Aorta (tissue), 5 donors: ENCODE results near the gene ZDHHC19. TPM values are rescaled to one million over a fixed set of nuclear protein-coding genes. Genes with fewer than 3 reads are reported as not detected.
A peak's percentile ranks its signal among the peaks of the same experiment; 100 is the strongest.

Experiments used
- ATAC-seq: fragments of 200-7000 bp; cut with Tn5 transposase; one replicate; pipeline ENCODE4 v1.9.1; 2022; ENCODE audit warnings: moderate library complexity; ENCODE audit not compliant: low FRiP score
- DNase-seq, 2 donors: peaks; one replicate each; pipeline ENCODE4 v3.0.0-alpha.2; 2020
- H3K27ac ChIP-seq, 2 donors: one replicate each; pipeline ENCODE4 v1.5.1; 2013; ENCODE audit warnings: low read length in 2 of 2, mild to moderate bottlenecking in 2 of 2, moderate library complexity in 2 of 2, control low read depth in 1 of 2, inconsistent platforms in 1 of 2, low read depth in 1 of 2
- H3K27me3 ChIP-seq, 2 donors: one replicate each; pipeline ENCODE4 v1.6.1; 2013; ENCODE audit warnings: control low read depth in 1 of 2, low read length in 1 of 2, mild to moderate bottlenecking in 1 of 2, moderate library complexity in 1 of 2; ENCODE audit not compliant: insufficient read depth in 2 of 2, control insufficient read depth in 1 of 2
- H3K36me3 ChIP-seq, 2 donors: one replicate each; pipeline ENCODE4 v1.6.1; 2013; ENCODE audit warnings: control low read depth in 1 of 2, low read length in 1 of 2, mild to moderate bottlenecking in 1 of 2; ENCODE audit not compliant: insufficient read depth in 2 of 2, control insufficient read depth in 1 of 2
- H3K4me1 ChIP-seq, 2 donors: one replicate each; pipeline ENCODE4 v1.6.1; 2013; ENCODE audit warnings: low read length in 2 of 2, control low read depth in 1 of 2, mild to moderate bottlenecking in 1 of 2, moderate library complexity in 1 of 2; ENCODE audit not compliant: insufficient read depth in 2 of 2, control insufficient read depth in 1 of 2
- H3K4me3 ChIP-seq, 2 donors: one replicate each; pipeline ENCODE4 v1.5.1; 2013; ENCODE audit warnings: low read length in 2 of 2, control low read depth in 1 of 2, mild to moderate bottlenecking in 1 of 2
- H3K9me3 ChIP-seq: one replicate; pipeline ENCODE4 v1.6.1; 2013; ENCODE audit warnings: mild to moderate bottlenecking, low read length; ENCODE audit not compliant: control insufficient read depth
- WGBS, 2 donors: extraction: QIAGEN DNeasy Blood & Tissue Kit; methylation state at CpG; one replicate each; pipeline ENCODE4 v1.1.7; 2013; 5-methylcytosine and 5-hydroxymethylcytosine counted together
- intact Hi-C, 2 donors: fragments of 100-400 bp; cut with DNase I; formaldehyde crosslinking; loops; one replicate each; pipeline versions ENCODE4 v1.14.2 to v1.15.0; 2022
- polyA plus RNA-seq, 2 donors: library from polyadenylated mRNA; stranded (reverse); fragments of 200-250 nt; gene quantifications; one replicate each; pipeline ENCODE4 v1.2.3, GENCODE V29; 2013
- total RNA-seq, 2 donors: library from RNA; stranded (reverse); fragmentation: NEBNext Ultra II Directional; extraction: Animal tissue kit (Norgen Biotek cat#: 25700); gene quantifications; one replicate each; pipeline ENCODE4 v1.2.1, GENCODE V29; 2021
- donor health status: healthy with polysubstance abuse.
- donor health status: Bipolar disorder and iron deficiency.
- donor health status: DM: no; HTN: no; CAD: no.
- donor health status: DM: no; HTN: no; CAD: no.
- donor health status: DM: yes; HTN: yes; CAD: no.

ZDHHC19 gene
- total and polyA plus RNA-seq, 4 donors: 0.72 to 0.97 TPM; not detected in 2

- H3K27ac ChIP-seq: no peak overlapping the region
- intact Hi-C loops: no loop called here
- H3K36me3 ChIP-seq: no peaks in the 10 kb centered on the region
- no peaks in the 10 kb centered on the region for H3K4me1 ChIP-seq
- no peaks in the 10 kb centered on the region for H3K9me3 ChIP-seq
- H3K27me3 ChIP-seq: no peaks in the 10 kb centered on the region
- no peak overlapping the region for H3K4me3 ChIP-seq
- 67 to 71% methylated on average over 6 of the region's 6 CpGs for WGBS, 2 donors
- ATAC-seq: no peak
- no peak for DNase-seq
Observed at GRCh38 chr3:196156160-196156559, 55.0 kb downstream of the ZDHHC19 start.

GRCh38 chr3:196150481-196150880, 60.7 kb downstream of the ZDHHC19 start:
- H3K36me3 ChIP-seq: no peaks in the 10 kb centered on the region
- no peaks in the 10 kb centered on the region for H3K9me3 ChIP-seq
- H3K27ac ChIP-seq: no peak overlapping the region
- WGBS, 2 donors: 61 to 62% methylated on average over 3 of the region's 3 CpGs
- ATAC-seq (no peak), DNase-seq (peak in 1 of 2 donors; percentile 9)
- H3K4me3 ChIP-seq: no peak overlapping the region
- no peaks in the 10 kb centered on the region for H3K27me3 ChIP-seq
- intact Hi-C loops: no loop called here
- no peaks in the 10 kb centered on the region for H3K4me1 ChIP-seq

- Histone ChIP-seq H3K27me3 (no peaks in the 10 kb centered on the region), H3K27ac (no peak overlapping the region), H3K4me3 (no peak overlapping the region), H3K4me1 (no peaks in the 10 kb centered on the region), H3K9me3 (no peaks in the 10 kb centered on the region), H3K36me3 (no peaks in the 10 kb centered on the region)
- peak in 1 of 2 donors; percentile 12 for DNase-seq
- WGBS, 2 donors: 74 to 81% methylated on average over 7 of the region's 7 CpGs
- ATAC-seq: no peak
- intact Hi-C loops: no loop called here
Observed at GRCh38 chr3:196149831-196150301, 61.3 kb downstream of the ZDHHC19 start.

- no peak overlapping the region for H3K4me3 ChIP-seq
- no peaks in the 10 kb centered on the region for H3K27me3 ChIP-seq
- peak in 1 of 2 donors; percentile 22 for DNase-seq
- ATAC-seq: no peak
- intact Hi-C loops: no loop called here
- no peaks in the 10 kb centered on the region for H3K4me1 ChIP-seq
- WGBS, 2 donors: 81 to 92% methylated on average over 10 of the region's 10 CpGs
- H3K9me3 ChIP-seq: no peaks in the 10 kb centered on the region
- no peak overlapping the region for H3K27ac ChIP-seq
- no peaks in the 10 kb centered on the region for H3K36me3 ChIP-seq
Observed at GRCh38 chr3:196149375-196149774, 61.8 kb downstream of the ZDHHC19 start.

Other genes starting within 250 kb of the ZDHHC19 start
- 100 to 1,000 TPM in 1 of 2 donors, 10 to 100 TPM in 1; 81.8 to 141 TPM for gene TFRC, start 129.3 kb downstream of the ZDHHC19 start, total RNA-seq
- gene TFRC, start 129.3 kb downstream of the ZDHHC19 start, polyA plus RNA-seq: 10 to 100 TPM; 19.5 to 23.7 TPM
- gene SLC51A, start 5.1 kb upstream of the ZDHHC19 start, total RNA-seq: under 1 TPM in 1 of 2 donors, not detected in 1; 0.49 TPM
- gene SLC51A, start 5.1 kb upstream of the ZDHHC19 start, polyA plus RNA-seq: 10 to 100 TPM in 1 of 2 donors, not detected in 1; 10.6 TPM
- gene PCYT1A, start 76.3 kb upstream of the ZDHHC19 start, total RNA-seq: 10 to 100 TPM; 63.5 to 65.0 TPM
- 10 to 100 TPM; 26.7 to 28.5 TPM for gene PCYT1A, start 76.3 kb upstream of the ZDHHC19 start, polyA plus RNA-seq
- gene DYNLT2B, start 106.8 kb upstream of the ZDHHC19 start, total RNA-seq: 1 to 10 TPM; 4.7 to 5.3 TPM
- gene DYNLT2B, start 106.8 kb upstream of the ZDHHC19 start, polyA plus RNA-seq: 10 to 100 TPM; 10.4 to 14.7 TPM
- 1 to 10 TPM in 1 of 2 donors, under 1 TPM in 1; 0.75 to 1.2 TPM for gene TM4SF19, start 127.0 kb upstream of the ZDHHC19 start, total RNA-seq
- under 1 TPM in 1 of 2 donors, not detected in 1; 0.88 TPM for gene TM4SF19, start 127.0 kb upstream of the ZDHHC19 start, polyA plus RNA-seq
- 10 to 100 TPM; 40.4 to 57.1 TPM for gene UBXN7, start 221.0 kb upstream of the ZDHHC19 start, total RNA-seq
- gene UBXN7, start 221.0 kb upstream of the ZDHHC19 start, polyA plus RNA-seq: 1 to 10 TPM; 7.7 to 9.4 TPM